H9 (cell line): Measurements from ENCODE around the gene ACSF3. TPM values are rescaled to one million over a fixed set of nuclear protein-coding genes. Genes with fewer than 3 reads are reported as not detected.

Experiments used
- DNase-seq: peaks from one replicate; pipeline ENCODE4 v3.0.0-alpha.2; 2017
- H2AFZ ChIP-seq: one replicate; pipeline ENCODE4 v1.6.1; 2013; ENCODE audit warnings: mild to moderate bottlenecking, low read length, control low read depth, moderate library complexity
- H2AK5ac ChIP-seq: 2 replicates; pipeline ENCODE4 v1.6.1; 2013; ENCODE audit warnings: low read length, control low read depth, mixed read lengths; ENCODE audit not compliant: insufficient read length
- H2BK120ac ChIP-seq: one replicate; pipeline ENCODE4 v1.6.1; 2013; ENCODE audit warnings: low read depth, mild to moderate bottlenecking, low read length, control low read depth, inconsistent platforms; ENCODE audit not compliant: poor library complexity, severe bottlenecking
- H2BK12ac ChIP-seq: 2 replicates; pipeline ENCODE4 v1.6.1; 2013; ENCODE audit warnings: low read length, control low read depth, mixed read lengths, low read depth; ENCODE audit not compliant: insufficient read length
- H2BK15ac ChIP-seq: 2 replicates; pipeline ENCODE4 v1.6.1; 2013; ENCODE audit warnings: low read depth, low read length, control low read depth
- H2BK20ac ChIP-seq: one replicate; pipeline ENCODE4 v1.6.1; 2013; ENCODE audit warnings: low read depth, mild to moderate bottlenecking, low read length, control low read depth, inconsistent platforms; ENCODE audit not compliant: poor library complexity, severe bottlenecking
- H2BK5ac ChIP-seq: 2 replicates; pipeline ENCODE4 v1.6.1; 2013; ENCODE audit warnings: low read length, control low read depth, mixed read lengths; ENCODE audit not compliant: insufficient read length
- H3K14ac ChIP-seq: 2 replicates; pipeline ENCODE4 v1.6.1; 2013; ENCODE audit warnings: low read length, control low read depth; ENCODE audit not compliant: insufficient read depth
- H3K18ac ChIP-seq: 2 replicates; pipeline ENCODE4 v1.6.1; 2013; ENCODE audit warnings: low read depth, mild to moderate bottlenecking, mixed read lengths, low read length, control low read depth; ENCODE audit not compliant: insufficient read length
- H3K23ac ChIP-seq: 2 replicates; pipeline ENCODE4 v1.6.1; 2013; ENCODE audit warnings: low read length, control low read depth, mixed read lengths, low read depth; ENCODE audit not compliant: insufficient read length
- H3K23me2 ChIP-seq: 2 replicates; pipeline ENCODE4 v1.6.1; 2013; ENCODE audit warnings: low read depth, mild to moderate bottlenecking, mixed read lengths, low read length, control low read depth; ENCODE audit not compliant: insufficient read length, poor library complexity, severe bottlenecking
- H3K27ac ChIP-seq: 2 replicates; pipeline ENCODE4 v1.5.1; 2013; ENCODE audit warnings: low read length, control low read depth, mixed read lengths, low read depth; ENCODE audit not compliant: insufficient read length
- H3K27me3 ChIP-seq: 2 replicates; pipeline ENCODE4 v1.6.1; 2013; ENCODE audit warnings: low read length, control low read depth, inconsistent platforms; ENCODE audit not compliant: insufficient read depth
- H3K4ac ChIP-seq: 2 replicates; pipeline ENCODE4 v1.6.1; 2013; ENCODE audit warnings: low read depth, mild to moderate bottlenecking, control low read depth, inconsistent platforms, low read length, moderate library complexity
- H3K4me1 ChIP-seq: 2 replicates; pipeline ENCODE4 v1.6.1; 2013; ENCODE audit warnings: low read length, control low read depth, inconsistent platforms; ENCODE audit not compliant: insufficient read depth
- H3K4me2 ChIP-seq: 2 replicates; pipeline ENCODE4 v1.6.1; 2013; ENCODE audit warnings: low read length, control low read depth, mixed read lengths; ENCODE audit not compliant: insufficient read length, insufficient read depth
- H3K56ac ChIP-seq: 2 replicates; pipeline ENCODE4 v1.6.1; 2013; ENCODE audit warnings: low read depth, mild to moderate bottlenecking, mixed read lengths, low read length, control low read depth; ENCODE audit not compliant: insufficient read length
- H3K79me1 ChIP-seq: 2 replicates; pipeline ENCODE4 v1.6.1; 2013; ENCODE audit warnings: low read depth, mild to moderate bottlenecking, moderate library complexity, low read length, control low read depth, inconsistent platforms; ENCODE audit not compliant: insufficient read depth, poor library complexity, severe bottlenecking
- H3K79me2 ChIP-seq: 2 replicates; pipeline ENCODE4 v1.6.1; 2013; ENCODE audit warnings: low read length, control low read depth, inconsistent platforms; ENCODE audit not compliant: insufficient read depth
- H3K9ac ChIP-seq: 2 replicates; pipeline ENCODE4 v1.6.1; 2013; ENCODE audit warnings: low read length, control low read depth, mixed read lengths; ENCODE audit not compliant: insufficient read length; ENCODE audit errors: extremely low read depth
- H3K9me3 ChIP-seq: one replicate; pipeline ENCODE4 v1.6.1; 2013; ENCODE audit warnings: low read depth, low read length, inconsistent platforms; ENCODE audit not compliant: control insufficient read depth
- H3T11ph ChIP-seq: one replicate; pipeline ENCODE4 v1.6.1; 2013; ENCODE audit warnings: mild to moderate bottlenecking, low read length, control low read depth, inconsistent platforms
- H4K20me1 ChIP-seq: one replicate; pipeline ENCODE4 v1.6.1; 2013; ENCODE audit not compliant: control insufficient read depth, insufficient read length, insufficient read depth
- H4K5ac ChIP-seq: 2 replicates; pipeline ENCODE4 v1.6.1; 2013; ENCODE audit warnings: low read depth, mild to moderate bottlenecking, mixed read lengths, low read length, control low read depth; ENCODE audit not compliant: insufficient read length
- H4K8ac ChIP-seq: replicated peaks from 2 replicates; pipeline ENCODE4 v1.6.1; 2013; ENCODE audit warnings: low read length, control low read depth, mixed read lengths, low read depth; ENCODE audit not compliant: insufficient read length
- H4K91ac ChIP-seq: 2 replicates; pipeline ENCODE4 v1.6.1; 2013; ENCODE audit warnings: low read depth, mild to moderate bottlenecking, moderate library complexity, mixed read lengths, low read length, control low read depth; ENCODE audit not compliant: insufficient read length
- H3K27ac Mint-ChIP-seq, 3 experiments: 2 replicates in 2 of 3; 3 replicates in 1 of 3; pipeline ENCODE4 v1.8.0; 2020 to 2021; ENCODE audit warnings: mixed read lengths in 3 of 3, mild to moderate bottlenecking in 1 of 3, moderate library complexity in 1 of 3
- H3K27me3 Mint-ChIP-seq: 2 replicates; pipeline ENCODE4 v1.8.0; 2021; ENCODE audit warnings: low read depth, mild to moderate bottlenecking, moderate library complexity, mixed read lengths
- H3K36me3 Mint-ChIP-seq, 3 experiments: 2 replicates in 2 of 3; 3 replicates in 1 of 3; pipeline ENCODE4 v1.8.0; 2020 to 2021; ENCODE audit warnings: low read depth in 3 of 3, mixed read lengths in 3 of 3; ENCODE audit not compliant: insufficient read depth in 1 of 3
- H3K4me1 Mint-ChIP-seq, 2 experiments: 2 replicates each; pipeline ENCODE4 v1.8.0; 2020; ENCODE audit warnings: mixed read lengths in 2 of 2
- H3K4me3 Mint-ChIP-seq, 2 experiments: 2 replicates in 1 of 2; 3 replicates in 1 of 2; pipeline ENCODE4 v1.8.0; 2020 to 2021; ENCODE audit warnings: mild to moderate bottlenecking in 2 of 2, mixed read lengths in 2 of 2, moderate library complexity in 1 of 2
- H3K9me3 Mint-ChIP-seq, 2 experiments: 2 replicates in 1 of 2; 3 replicates in 1 of 2; pipeline ENCODE4 v1.8.0; 2020; ENCODE audit warnings: mild to moderate bottlenecking in 2 of 2, mixed read lengths in 2 of 2, moderate library complexity in 1 of 2
- WGBS: extraction: QIAGEN DNeasy Blood & Tissue Kit; methylation state at CpG from one replicate; pipeline ENCODE4 v1.1.7; 2013; ENCODE audit warnings: missing lambda C conversion rate, low lambda C conversion rate, mixed read lengths; ENCODE audit not compliant: insufficient read length; ENCODE audit errors: extremely low coverage; 5-methylcytosine and 5-hydroxymethylcytosine counted together
- total RNA-seq: library from RNA; stranded (reverse); gene quantifications from 2 replicates; pipeline ENCODE4 v1.2.1, GENCODE V29; 2021
- TF ChIP-seq, protein P1 (sequence below): fragments of 200-600 bp; sonication (generic); conservative IDR thresholded peaks from 3 replicates; pipeline ENCODE4 v1.8.0; 2021; ENCODE audit warnings: antibody characterized with exemption, mild to moderate bottlenecking

The ACSF3 gene
- total RNA-seq, 1 experiment from 2014 or later: 31.3 TPM

- peaks cover 19 to 42% (median 40%) of the 10 kb centered on the region in 3 experiments for H3K36me3 Mint-ChIP-seq
- TF ChIP-seq, protein P1, sequence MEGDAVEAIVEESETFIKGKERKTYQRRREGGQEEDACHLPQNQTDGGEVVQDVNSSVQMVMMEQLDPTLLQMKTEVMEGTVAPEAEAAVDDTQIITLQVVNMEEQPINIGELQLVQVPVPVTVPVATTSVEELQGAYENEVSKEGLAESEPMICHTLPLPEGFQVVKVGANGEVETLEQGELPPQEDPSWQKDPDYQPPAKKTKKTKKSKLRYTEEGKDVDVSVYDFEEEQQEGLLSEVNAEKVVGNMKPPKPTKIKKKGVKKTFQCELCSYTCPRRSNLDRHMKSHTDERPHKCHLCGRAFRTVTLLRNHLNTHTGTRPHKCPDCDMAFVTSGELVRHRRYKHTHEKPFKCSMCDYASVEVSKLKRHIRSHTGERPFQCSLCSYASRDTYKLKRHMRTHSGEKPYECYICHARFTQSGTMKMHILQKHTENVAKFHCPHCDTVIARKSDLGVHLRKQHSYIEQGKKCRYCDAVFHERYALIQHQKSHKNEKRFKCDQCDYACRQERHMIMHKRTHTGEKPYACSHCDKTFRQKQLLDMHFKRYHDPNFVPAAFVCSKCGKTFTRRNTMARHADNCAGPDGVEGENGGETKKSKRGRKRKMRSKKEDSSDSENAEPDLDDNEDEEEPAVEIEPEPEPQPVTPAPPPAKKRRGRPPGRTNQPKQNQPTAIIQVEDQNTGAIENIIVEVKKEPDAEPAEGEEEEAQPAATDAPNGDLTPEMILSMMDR: no peak
- no CpG with 5 or more reads among the region's 26 CpGs for WGBS
These were observed 18.9 kb downstream of the ACSF3 start for GRCh38 chr16:89112377-89113151.

More at GRCh38 chr16:89112377-89113151, 18.9 kb downstream of the ACSF3 start:
- Histone ChIP-seq H4K8ac (no peak overlapping the region), H2BK5ac (no peak overlapping the region), H3K9ac (no peak overlapping the region), H3K27me3 (no peaks in the 10 kb centered on the region), H3K4me1 (no peaks in the 10 kb centered on the region), H3K79me2 (no peaks in the 10 kb centered on the region), H3K18ac (no peak overlapping the region), H2BK120ac (no peak overlapping the region), H2BK20ac (no peak overlapping the region), H3K4me2 (no peak overlapping the region), H4K91ac (no peak overlapping the region), H3K23me2 (no peaks in the 10 kb centered on the region), H3K14ac (no peak overlapping the region), H2AFZ (no peak overlapping the region), H4K20me1 (peaks cover 2% of the 10 kb centered on the region), H2BK15ac (no peak overlapping the region), H3K56ac (no peak overlapping the region), H4K5ac (no peak overlapping the region), H3T11ph (no peak overlapping the region), H2BK12ac (no peak overlapping the region), H2AK5ac (no peak overlapping the region), H3K23ac (no peak overlapping the region), H3K79me1 (no peaks in the 10 kb centered on the region), H3K4ac (no peak overlapping the region), H3K27ac (no peak overlapping the region), H3K9me3 (no peaks in the 10 kb centered on the region)
- no peaks in the 10 kb centered on the region for H3K9me3 Mint-ChIP-seq
- H3K27me3 Mint-ChIP-seq: no peaks in the 10 kb centered on the region
- DNase-seq: no peak
- H3K4me1 Mint-ChIP-seq: peaks cover 13% of the 10 kb centered on the region in 2 experiments
- H3K4me3 Mint-ChIP-seq: no peak overlapping the region
- H3K27ac Mint-ChIP-seq: 0 out of 7 replicates have a peak overlapping the region, but pooled peaks of 1 of the 3 experiments have one; percentile 14
